GM21529 (cell line): Measurements from ENCODE around the gene ADGRV1.

Experiments used
- ATAC-seq: cut with Tn5 transposase; IDR thresholded peaks from one replicate; pipeline ENCODE4 v1.9.1; 2021; ENCODE audit not compliant: unreplicated experiment

Gene ADGRV1

GRCh38 chr5:90558344-90559192 lies at the start of gene ADGRV1:
ADGRV1 (plus strand) TSS chr5:90558797; CDS start chr5:90558896, 99 bp downstream.
- ATAC-seq, result no peak

GRCh38 chr5:90510438-90510837 lies 48.2 kb upstream of the ADGRV1 start:
- no peak for ATAC-seq

- no peak for ATAC-seq
Observed at GRCh38 chr5:90514520-90514919, 44.1 kb upstream of the ADGRV1 start.

GRCh38 chr5:90518661-90519060 lies 39.9 kb upstream of the ADGRV1 start:
- ATAC-seq, result no peak

GRCh38 chr5:90519081-90519480 lies 39.5 kb upstream of the ADGRV1 start:
- ATAC-seq, result no peak

- peak; percentile 1 for ATAC-seq
Observed at GRCh38 chr5:90528601-90529193, 29.9 kb upstream of the ADGRV1 start.

- ATAC-seq, result peak; percentile 90
Observed at GRCh38 chr5:90529194-90529938, 29.2 kb upstream of the ADGRV1 start, which contains the start of gene LYSMD3. LYSMD3 (minus strand) TSS chr5:90529584; CDS start chr5:90525289, 4,295 bp downstream.

- ATAC-seq, result peak; percentile 47
Observed at GRCh38 chr5:90529939-90530677, 28.5 kb upstream of the ADGRV1 start.

GRCh38 chr5:90530736-90531487 lies 27.7 kb upstream of the ADGRV1 start:
- no peak for ATAC-seq

- no peak for ATAC-seq
Observed at GRCh38 chr5:90533794-90534193, 24.8 kb upstream of the ADGRV1 start.

GRCh38 chr5:90534922-90535321 lies 23.7 kb upstream of the ADGRV1 start:
- no peak for ATAC-seq

- ATAC-seq, result no peak
Observed at GRCh38 chr5:90542827-90543519, 15.6 kb upstream of the ADGRV1 start.

- ATAC-seq, result no peak
Observed at GRCh38 chr5:90545511-90545910, 13.1 kb upstream of the ADGRV1 start.

- ATAC-seq, result no peak
Observed at GRCh38 chr5:90546216-90546837, 12.3 kb upstream of the ADGRV1 start.

- ATAC-seq, result no peak
Observed at GRCh38 chr5:90547072-90547536, 11.5 kb upstream of the ADGRV1 start.

GRCh38 chr5:90548069-90548593 lies 10.5 kb upstream of the ADGRV1 start:
- ATAC-seq, result no peak

GRCh38 chr5:90549223-90549622 lies 9.4 kb upstream of the ADGRV1 start:
- no peak for ATAC-seq

- ATAC-seq, result no peak
Observed at GRCh38 chr5:90549729-90550275, 8.8 kb upstream of the ADGRV1 start.
